Fibroblast of lung (primary cell): ENCODE measurements around the gene RPS8.

Experiments
- CTCF ChIP-seq, 2 donors: IDR thresholded peaks in 1 of 2; conservative IDR thresholded peaks in 1 of 2; 1 replicate in 1 of 2; 2 replicates in 1 of 2; pipeline ENCODE4 v1.5.1; 2011 to 2012; ENCODE audit warnings: low read length in 2 of 2, control low read depth in 1 of 2, inconsistent platforms in 1 of 2, low read depth in 1 of 2, mild to moderate bottlenecking in 1 of 2
- EZH2 ChIP-seq: IDR thresholded peaks from 2 replicates; pipeline ENCODE4 v1.5.1; 2012; ENCODE audit warnings: low read length, control low read depth, mild to moderate bottlenecking; ENCODE audit errors: missing control alignments

DNA sequence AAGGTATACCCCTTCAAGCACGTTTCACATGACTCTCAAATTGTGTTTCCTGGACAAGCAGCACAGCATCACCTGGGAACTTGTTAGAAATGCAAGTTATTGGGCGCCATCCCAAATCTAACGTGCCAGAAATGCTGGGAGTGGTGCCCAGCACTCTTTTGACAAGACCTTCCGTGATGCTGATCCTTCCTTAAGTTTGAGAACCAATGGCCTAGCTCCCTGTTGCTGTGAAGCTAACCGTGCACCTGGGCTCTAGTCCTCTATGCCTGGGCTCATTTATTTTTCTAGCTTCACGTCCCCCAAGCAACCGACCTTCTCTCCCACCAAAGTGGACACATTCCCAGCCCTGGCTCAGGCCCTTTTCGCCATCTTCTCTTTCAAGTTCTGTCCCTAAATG is 8.4 kb downstream of the RPS8 start:
- TF ChIP-seq CTCF (conservative IDR thresholded peaks at IDR 0.05 in 1 of 2, IDR thresholded peaks at IDR 0.05 in 1 of 2; ENCODE audit: low read depth in 1 of 2, low read length in 2 of 2) (no peak), EZH2 (no peak)
